Mesenchymal stem cell (in vitro differentiated cells and primary cell): ENCODE data around the gene TINCR.

ENCODE experiments used
- DNase-seq: peaks from one replicate; pipeline ENCODE4 v3.0.0-alpha.2; 2013
- H2AFZ ChIP-seq: one replicate; pipeline ENCODE4 v1.6.1; 2013; ENCODE audit warnings: low read depth, mild to moderate bottlenecking, control low read depth, inconsistent platforms, low read length, moderate library complexity
- H2AK5ac ChIP-seq: 2 replicates; pipeline ENCODE4 v1.6.1; 2013; ENCODE audit warnings: low read length, moderate library complexity, mild to moderate bottlenecking, inconsistent platforms; ENCODE audit not compliant: severe bottlenecking
- H2BK120ac ChIP-seq: one replicate; pipeline ENCODE4 v1.6.1; 2013; ENCODE audit warnings: low read depth, mild to moderate bottlenecking, inconsistent platforms, low read length, moderate library complexity
- H2BK12ac ChIP-seq, 2 experiments: one replicate each; pipeline ENCODE4 v1.6.1; 2013; ENCODE audit warnings: inconsistent platforms in 2 of 2, low read length in 2 of 2, mild to moderate bottlenecking in 2 of 2, moderate library complexity in 2 of 2, control low read depth in 1 of 2
- H2BK15ac ChIP-seq: one replicate; pipeline ENCODE4 v1.6.1; 2013; ENCODE audit warnings: mild to moderate bottlenecking, low read depth, inconsistent platforms; ENCODE audit not compliant: poor library complexity, severe bottlenecking
- H2BK5ac ChIP-seq: 2 replicates; pipeline ENCODE4 v1.6.1; 2013; ENCODE audit warnings: low read depth, mild to moderate bottlenecking, low read length, control low read depth, inconsistent platforms; ENCODE audit not compliant: poor library complexity, severe bottlenecking
- H3K14ac ChIP-seq, 2 experiments: one replicate each; pipeline ENCODE4 v1.6.1; 2013; ENCODE audit warnings: inconsistent platforms in 2 of 2, low read length in 2 of 2, control low read depth in 1 of 2, mild to moderate bottlenecking in 1 of 2, moderate library complexity in 1 of 2
- H3K18ac ChIP-seq, 2 experiments: one replicate each; pipeline ENCODE4 v1.6.1; 2013; ENCODE audit warnings: inconsistent platforms in 2 of 2, low read length in 2 of 2, control low read depth in 1 of 2, low read depth in 1 of 2, mild to moderate bottlenecking in 1 of 2
- H3K23ac ChIP-seq, 2 experiments: one replicate each; pipeline ENCODE4 v1.6.1; 2013; ENCODE audit warnings: inconsistent platforms in 2 of 2, low read length in 2 of 2, mild to moderate bottlenecking in 2 of 2, moderate library complexity in 2 of 2, control low read depth in 1 of 2
- H3K27ac ChIP-seq: 2 replicates; pipeline ENCODE4 v1.5.1; 2013; ENCODE audit warnings: mild to moderate bottlenecking, moderate library complexity, low read length, control low read depth, inconsistent platforms; ENCODE audit not compliant: poor library complexity, severe bottlenecking
- H3K27me3 ChIP-seq, 2 experiments: 2 replicates each; pipeline versions ENCODE4 v1.6.1 to v1.7.0; 2013; ENCODE audit warnings: low read length in 2 of 2, mild to moderate bottlenecking in 2 of 2, moderate library complexity in 2 of 2, control low read depth in 1 of 2, inconsistent platforms in 1 of 2; ENCODE audit not compliant: control insufficient read depth in 1 of 2, insufficient read depth in 1 of 2
- H3K36me3 ChIP-seq, 2 experiments: 2 replicates each; pipeline versions ENCODE4 v1.6.1 to v1.7.0; 2013; ENCODE audit warnings: low read length in 2 of 2, control low read depth in 1 of 2, inconsistent platforms in 1 of 2, low read depth in 1 of 2, mild to moderate bottlenecking in 1 of 2; ENCODE audit not compliant: insufficient read depth in 2 of 2, control insufficient read depth in 1 of 2
- H3K4ac ChIP-seq, 2 experiments: one replicate each; pipeline ENCODE4 v1.6.1; 2013; ENCODE audit warnings: inconsistent platforms in 2 of 2, low read length in 2 of 2, mild to moderate bottlenecking in 2 of 2, moderate library complexity in 2 of 2, control low read depth in 1 of 2, low read depth in 1 of 2
- H3K4me1 ChIP-seq: 2 replicates; pipeline ENCODE4 v1.6.1; 2013; ENCODE audit warnings: low read depth, low read length, control low read depth; ENCODE audit not compliant: control insufficient read depth, insufficient read depth
- H3K4me2 ChIP-seq: 2 replicates; pipeline ENCODE4 v1.6.1; 2013; ENCODE audit warnings: low read length, mild to moderate bottlenecking, inconsistent platforms; ENCODE audit not compliant: poor library complexity, severe bottlenecking
- H3K4me3 ChIP-seq, 2 experiments: 2 replicates each; pipeline versions ENCODE4 v1.5.1 to v1.7.0; 2013; ENCODE audit warnings: low read length in 2 of 2, mild to moderate bottlenecking in 2 of 2, control low read depth in 1 of 2, low read depth in 1 of 2; ENCODE audit not compliant: insufficient read depth in 1 of 2
- H3K79me1 ChIP-seq: replicated peaks from 2 replicates; pipeline ENCODE4 v1.6.1; 2013; ENCODE audit warnings: mild to moderate bottlenecking, control low read depth, low read length, inconsistent platforms; ENCODE audit not compliant: poor library complexity, severe bottlenecking
- H3K9ac ChIP-seq: 2 replicates; pipeline ENCODE4 v1.7.0; 2013; ENCODE audit warnings: mild to moderate bottlenecking, low read length, moderate library complexity
- H3K9me3 ChIP-seq: 2 replicates; pipeline ENCODE4 v1.7.0; 2013; ENCODE audit warnings: mild to moderate bottlenecking, low read length; ENCODE audit not compliant: control insufficient read depth
- H4K8ac ChIP-seq: one replicate; pipeline ENCODE4 v1.6.1; 2013; ENCODE audit warnings: inconsistent platforms, mild to moderate bottlenecking, low read length, moderate library complexity
- H4K91ac ChIP-seq: one replicate; pipeline ENCODE4 v1.6.1; 2013; ENCODE audit warnings: mild to moderate bottlenecking, low read length, inconsistent platforms
- WGBS: methylation state at CpG from one replicate; pipeline ENCODE4 v1.1.7; 2013; ENCODE audit warnings: mixed read lengths; 5-methylcytosine and 5-hydroxymethylcytosine counted together

The TINCR gene

GRCh38 chr19:5519076-5519475 is 48.7 kb downstream of the TINCR start:
- no peak for DNase-seq
- Histone ChIP-seq H3K36me3 (no peaks in the 10 kb centered on the region), H3K79me1 (no peaks in the 10 kb centered on the region), H3K14ac (no peak overlapping the region), H2AK5ac (no peak overlapping the region), H3K27ac (no peak overlapping the region), H2BK120ac (no peak overlapping the region), H4K91ac (no peak overlapping the region), H3K9me3 (peaks cover 28% of the 10 kb centered on the region), H2BK15ac (no peak overlapping the region), H3K9ac (no peak overlapping the region), H2AFZ (no peak overlapping the region), H3K27me3 (peaks cover 0 to 26% of the 10 kb centered on the region in 2 experiments), H3K4me3 (no peak overlapping the region), H2BK5ac (no peak overlapping the region), H3K23ac (no peak overlapping the region), H2BK12ac (no peak overlapping the region), H3K4ac (no peak overlapping the region), H3K18ac (no peak overlapping the region), H4K8ac (no peak overlapping the region), H3K4me1 (no peaks in the 10 kb centered on the region), H3K4me2 (no peak overlapping the region)
- WGBS, result 56% methylated on average over 2 of the region's 4 CpGs

- no peak overlapping the region for H3K27ac ChIP-seq
- H2AK5ac ChIP-seq, result no peak overlapping the region
- H2BK12ac ChIP-seq, result no peak overlapping the region
- H3K4me3 ChIP-seq, result peak overlapping the region in 1 of 2 experiments; percentile 7
- H2BK15ac ChIP-seq, result no peak overlapping the region
- no peak overlapping the region for H2BK120ac ChIP-seq
- DNase-seq, result no peak
- peaks cover 29% of the 10 kb centered on the region for H3K9me3 ChIP-seq
- no peak overlapping the region for H3K23ac ChIP-seq
- no peaks in the 10 kb centered on the region for H3K79me1 ChIP-seq
- no peak overlapping the region for H3K18ac ChIP-seq
- H2BK5ac ChIP-seq, result no peak overlapping the region
- H3K36me3 ChIP-seq, result no peaks in the 10 kb centered on the region
- no peak overlapping the region for H2AFZ ChIP-seq
- H4K91ac ChIP-seq, result no peak overlapping the region
- H3K4ac ChIP-seq, result no peak overlapping the region
- no peak overlapping the region for H3K9ac ChIP-seq
- no peak overlapping the region for H3K4me2 ChIP-seq
- H3K4me1 ChIP-seq, result no peaks in the 10 kb centered on the region
- WGBS, result 74% methylated on average over 5 of the region's 5 CpGs
- peaks cover 0 to 3% of the 10 kb centered on the region in 2 experiments for H3K27me3 ChIP-seq
- H4K8ac ChIP-seq, result no peak overlapping the region
- no peak overlapping the region for H3K14ac ChIP-seq
Measured at GRCh38 chr19:5515737-5516136, 52.0 kb downstream of the TINCR start.

GRCh38 chr19:5514001-5514400 is 53.8 kb downstream of the TINCR start:
- Histone ChIP-seq H2AK5ac (no peak overlapping the region), H3K4me2 (no peak overlapping the region), H3K4me3 (no peak overlapping the region), H3K27me3 (no peaks in the 10 kb centered on the region), H3K14ac (no peak overlapping the region), H3K4me1 (no peaks in the 10 kb centered on the region), H2BK5ac (no peak overlapping the region), H2BK15ac (no peak overlapping the region), H3K9ac (no peak overlapping the region), H2AFZ (no peak overlapping the region), H3K36me3 (no peaks in the 10 kb centered on the region), H3K23ac (no peak overlapping the region), H4K91ac (no peak overlapping the region), H2BK120ac (no peak overlapping the region), H3K4ac (no peak overlapping the region), H3K18ac (no peak overlapping the region), H4K8ac (no peak overlapping the region), H3K9me3 (peaks cover 21% of the 10 kb centered on the region), H3K27ac (no peak overlapping the region), H2BK12ac (no peak overlapping the region), H3K79me1 (no peaks in the 10 kb centered on the region)
- DNase-seq, result no peak
- WGBS, result 37% methylated on average over 3 of the region's 3 CpGs

DNA sequence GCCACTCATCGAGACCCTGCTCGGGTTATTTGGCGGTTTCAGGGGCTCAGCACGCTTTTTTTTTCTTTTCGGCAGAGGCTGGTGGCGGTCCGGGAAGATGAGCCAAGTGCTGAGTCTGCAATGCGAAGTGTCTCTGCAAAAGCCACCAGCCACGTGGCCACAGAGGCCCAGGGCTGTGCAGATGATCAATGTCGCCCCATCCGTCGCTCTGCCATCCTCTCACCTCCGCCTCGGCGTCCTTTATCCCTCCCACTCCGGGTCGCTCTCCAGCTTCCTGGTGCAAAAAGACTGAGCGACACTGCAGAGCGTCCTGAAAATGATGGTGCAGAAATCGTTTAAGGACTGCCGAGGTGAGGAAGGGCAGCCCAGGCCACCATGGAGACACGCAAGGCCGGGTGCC is 55.0 kb downstream of the TINCR start:
- Histone ChIP-seq H3K79me1 (no peaks in the 10 kb centered on the region), H3K18ac (no peak overlapping the region), H3K36me3 (no peaks in the 10 kb centered on the region), H4K8ac (no peak overlapping the region), H3K4me2 (no peak overlapping the region), H3K4me1 (no peaks in the 10 kb centered on the region), H3K27me3 (no peaks in the 10 kb centered on the region), H2BK5ac (no peak overlapping the region), H2BK15ac (no peak overlapping the region), H3K14ac (no peak overlapping the region), H3K4ac (no peak overlapping the region), H4K91ac (no peak overlapping the region), H2BK12ac (no peak overlapping the region), H3K9ac (no peak overlapping the region), H2BK120ac (no peak overlapping the region), H2AFZ (no peak overlapping the region), H2AK5ac (no peak overlapping the region), H3K23ac (no peak overlapping the region), H3K9me3 (peaks cover 21% of the 10 kb centered on the region), H3K27ac (no peak overlapping the region), H3K4me3 (no peak overlapping the region)
- 78% methylated on average over 23 of the region's 23 CpGs for WGBS
- no peak for DNase-seq
